Measurements from ENCODE around the gene MYH6. TPM values are rescaled to one million over a fixed set of nuclear protein-coding genes. Genes with fewer than 3 reads are reported as not detected.

Gene MYH6
- total RNA-seq, 2 experiments from 2014 or later, result 0.07 to 0.08 TPM

GRCh38 chr14:23416801-23417200, 8.7 kb upstream of the MYH6 start:
- DNase-seq, result no peak
- no peak overlapping the region for H3K4me3 Mint-ChIP-seq
- POLR2A ChIA-PET, result no interaction called here
- no peaks in the 10 kb centered on the region for H3K36me3 Mint-ChIP-seq (ENCODE audit: low read depth)
- no peaks in the 10 kb centered on the region for H3K9me3 Mint-ChIP-seq
- no peak overlapping the region for H3K27ac Mint-ChIP-seq
- CTCF ChIA-PET, result no interaction called here
- no peaks in the 10 kb centered on the region for H3K27me3 Mint-ChIP-seq
- H3K4me1 Mint-ChIP-seq, result peaks cover 13% of the 10 kb centered on the region

GRCh38 chr14:23415821-23416778, 8.0 kb upstream of the MYH6 start:
- no peaks in the 10 kb centered on the region for H3K36me3 Mint-ChIP-seq (ENCODE audit: low read depth)
- ChIA-PET POLR2A (no interaction called here), CTCF (interaction anchor here (0.6 to 0.8 kb wide), 2 partner anchors 17 to 63 kb away, joined by 3 read pairs; no protein-coding TSS in a partner anchor)
- peaks cover 7% of the 10 kb centered on the region for H3K4me1 Mint-ChIP-seq
- no peak for DNase-seq
- no peak overlapping the region for H3K27ac Mint-ChIP-seq
- no peak overlapping the region for H3K4me3 Mint-ChIP-seq
- no peaks in the 10 kb centered on the region for H3K9me3 Mint-ChIP-seq
- no peaks in the 10 kb centered on the region for H3K27me3 Mint-ChIP-seq

GRCh38 chr14:23414906-23415820, 7.1 kb upstream of the MYH6 start:
- ChIA-PET CTCF (interaction anchor here (0.6 to 0.9 kb wide), 4 partner anchors 17 to 134 kb away, joined by 3 read pairs; no protein-coding TSS in a partner anchor), POLR2A (no interaction called here)
- H3K4me1 Mint-ChIP-seq, result peaks cover under 1% of the 10 kb centered on the region
- DNase-seq, result no peak
- H3K36me3 Mint-ChIP-seq (ENCODE audit: low read depth), result no peaks in the 10 kb centered on the region
- H3K27ac Mint-ChIP-seq, result no peak overlapping the region
- H3K9me3 Mint-ChIP-seq, result no peaks in the 10 kb centered on the region
- H3K27me3 Mint-ChIP-seq, result no peaks in the 10 kb centered on the region
- H3K4me3 Mint-ChIP-seq, result no peak overlapping the region

GRCh38 chr14:23414254-23414653, 6.2 kb upstream of the MYH6 start:
- H3K4me1 Mint-ChIP-seq, result no peaks in the 10 kb centered on the region
- ChIA-PET POLR2A (no interaction called here), CTCF (interaction anchor here (0.6 kb wide), 1 partner anchor 135 kb away, joined by 3 read pairs; no protein-coding TSS in a partner anchor)
- no peaks in the 10 kb centered on the region for H3K9me3 Mint-ChIP-seq
- no peaks in the 10 kb centered on the region for H3K27me3 Mint-ChIP-seq
- H3K27ac Mint-ChIP-seq, result no peak overlapping the region
- H3K4me3 Mint-ChIP-seq, result no peak overlapping the region
- DNase-seq, result no peak
- H3K36me3 Mint-ChIP-seq (ENCODE audit: low read depth), result no peaks in the 10 kb centered on the region

GRCh38 chr14:23413681-23414080, 5.6 kb upstream of the MYH6 start:
- Mint-ChIP-seq H3K9me3 (no peaks in the 10 kb centered on the region), H3K4me3 (no peak overlapping the region), H3K36me3 (ENCODE audit: low read depth) (no peaks in the 10 kb centered on the region), H3K27me3 (no peaks in the 10 kb centered on the region), H3K4me1 (no peaks in the 10 kb centered on the region), H3K27ac (no peak overlapping the region)
- no peak for DNase-seq
- CTCF ChIA-PET, result interaction anchor here (1.6 kb wide), 1 partner anchor 10 kb away, joined by 6 read pairs; no protein-coding TSS in a partner anchor
- POLR2A ChIA-PET, result no interaction called here

GRCh38 chr14:23411563-23412525, 3.8 kb upstream of the MYH6 start:
- POLR2A ChIA-PET, result no interaction called here
- no peak for DNase-seq
- H3K27ac Mint-ChIP-seq, result no peak overlapping the region
- no peaks in the 10 kb centered on the region for H3K36me3 Mint-ChIP-seq (ENCODE audit: low read depth)
- no peaks in the 10 kb centered on the region for H3K4me1 Mint-ChIP-seq
- CTCF ChIA-PET, result interaction anchor here (1.6 kb wide), 1 partner anchor 12 kb away, joined by 6 read pairs; no protein-coding TSS in a partner anchor
- no peak overlapping the region for H3K4me3 Mint-ChIP-seq
- H3K9me3 Mint-ChIP-seq, result no peaks in the 10 kb centered on the region
- H3K27me3 Mint-ChIP-seq, result no peaks in the 10 kb centered on the region

- Mint-ChIP-seq H3K4me1 (no peaks in the 10 kb centered on the region), H3K4me3 (no peak overlapping the region), H3K27me3 (no peaks in the 10 kb centered on the region), H3K36me3 (ENCODE audit: low read depth) (no peaks in the 10 kb centered on the region), H3K27ac (no peak overlapping the region), H3K9me3 (no peaks in the 10 kb centered on the region)
- POLR2A ChIA-PET, result no interaction called here
- no peak for DNase-seq
- CTCF ChIA-PET, result interaction anchor here (0.7 to 1.3 kb wide), 3 partner anchors 13 to 196 kb away, joined by 3 to 5 read pairs (median 3); no protein-coding TSS in a partner anchor
These were observed 2.0 kb upstream of the MYH6 start for GRCh38 chr14:23409966-23410635.

- H3K27ac Mint-ChIP-seq, result no peak overlapping the region
- POLR2A ChIA-PET, result no interaction called here
- CTCF ChIA-PET, result interaction anchor here (0.7 to 1.3 kb wide), 2 partner anchors 14 to 195 kb away, joined by 3 to 5 read pairs; no protein-coding TSS in a partner anchor
- H3K9me3 Mint-ChIP-seq, result no peaks in the 10 kb centered on the region
- no peak overlapping the region for H3K4me3 Mint-ChIP-seq
- no peaks in the 10 kb centered on the region for H3K36me3 Mint-ChIP-seq (ENCODE audit: low read depth)
- H3K4me1 Mint-ChIP-seq, result no peaks in the 10 kb centered on the region
- H3K27me3 Mint-ChIP-seq, result no peaks in the 10 kb centered on the region
- DNase-seq, result no peak
These were observed 1.4 kb upstream of the MYH6 start for GRCh38 chr14:23409475-23409874.

- Mint-ChIP-seq H3K4me3 (no peak overlapping the region), H3K27me3 (no peaks in the 10 kb centered on the region), H3K36me3 (ENCODE audit: low read depth) (no peaks in the 10 kb centered on the region), H3K4me1 (no peaks in the 10 kb centered on the region), H3K27ac (no peak overlapping the region), H3K9me3 (no peaks in the 10 kb centered on the region)
- ChIA-PET POLR2A (no interaction called here), CTCF (no interaction called here)
- no peak for DNase-seq
These were observed 196 bp upstream of the MYH6 start for GRCh38 chr14:23408307-23408630.

GRCh38 chr14:23406725-23407355, 1.2 kb downstream of the MYH6 start:
- CTCF ChIA-PET, result no interaction called here
- Mint-ChIP-seq H3K9me3 (no peaks in the 10 kb centered on the region), H3K27me3 (no peaks in the 10 kb centered on the region), H3K4me1 (no peaks in the 10 kb centered on the region), H3K4me3 (no peak overlapping the region), H3K27ac (no peak overlapping the region), H3K36me3 (ENCODE audit: low read depth) (no peaks in the 10 kb centered on the region)
- POLR2A ChIA-PET, result no interaction called here
- DNase-seq, result no peak

- CTCF ChIA-PET, result no interaction called here
- H3K27ac Mint-ChIP-seq, result no peak overlapping the region
- H3K4me1 Mint-ChIP-seq, result no peaks in the 10 kb centered on the region
- H3K9me3 Mint-ChIP-seq, result no peaks in the 10 kb centered on the region
- POLR2A ChIA-PET, result no interaction called here
- no peaks in the 10 kb centered on the region for H3K27me3 Mint-ChIP-seq
- DNase-seq, result no peak
- no peaks in the 10 kb centered on the region for H3K36me3 Mint-ChIP-seq (ENCODE audit: low read depth)
- no peak overlapping the region for H3K4me3 Mint-ChIP-seq
These were observed 1.8 kb downstream of the MYH6 start for GRCh38 chr14:23406244-23406643.
